NCI-H226 (cell line): ENCODE results near the gene FBXL5.
"Not testable (repeated sequence)": the region's sequence is repeated elsewhere in the genome, so short reads cannot be mapped to it uniquely, and the experiment has no call there.

Source experiments
- DNase-seq: peaks from one replicate; pipeline ENCODE4 v3.0.0-alpha.2; 2015

Gene FBXL5

DNA sequence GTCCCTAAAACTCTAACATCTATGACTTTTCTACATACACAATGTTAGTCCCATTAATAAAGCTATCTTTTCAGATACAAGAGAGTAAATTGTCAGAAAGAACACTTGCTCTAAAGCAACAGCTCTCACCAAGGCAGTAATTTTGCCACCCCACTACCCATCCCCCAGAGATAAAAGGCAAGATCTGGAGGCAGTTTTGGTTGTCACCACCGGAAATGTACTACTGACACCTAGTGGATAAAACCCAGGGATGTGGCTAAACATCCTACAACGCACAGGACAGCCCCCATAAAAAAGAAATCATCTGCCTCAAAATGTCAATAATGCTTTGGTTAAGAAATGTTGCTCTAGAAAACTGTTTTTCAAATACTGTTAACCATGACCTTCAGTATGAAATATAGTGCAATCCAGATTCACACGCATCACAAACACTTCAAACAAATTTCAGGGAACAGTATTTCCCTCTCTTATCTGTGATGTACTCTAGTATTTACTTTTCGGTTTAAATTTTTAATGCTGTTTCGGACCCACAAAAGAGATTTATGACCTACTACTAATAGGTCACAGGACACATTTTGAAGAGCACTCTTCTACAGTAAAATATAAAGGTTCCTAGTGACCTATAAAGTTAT is 5.1 kb downstream of the FBXL5 start:
- peak; percentile 43 for DNase-seq

DNA sequence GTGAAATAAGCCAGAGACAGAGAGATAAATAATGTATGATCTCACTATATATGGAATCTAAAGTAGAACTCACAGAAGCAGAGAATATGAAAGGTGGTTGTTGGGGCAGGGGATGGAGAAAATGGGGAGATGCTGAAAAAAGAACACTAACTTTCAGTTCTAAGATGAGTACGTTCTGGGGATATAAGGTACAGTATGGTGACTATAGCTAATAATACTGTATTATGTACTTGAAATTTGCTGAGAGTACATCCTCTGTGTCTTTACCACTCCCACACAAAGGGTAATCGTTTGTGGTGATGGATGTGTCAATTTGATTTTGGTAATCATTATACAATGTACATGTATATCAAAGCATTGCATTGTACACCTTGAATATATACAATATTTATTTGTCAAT is 6.6 kb downstream of the FBXL5 start:
- DNase-seq = no peak

DNA sequence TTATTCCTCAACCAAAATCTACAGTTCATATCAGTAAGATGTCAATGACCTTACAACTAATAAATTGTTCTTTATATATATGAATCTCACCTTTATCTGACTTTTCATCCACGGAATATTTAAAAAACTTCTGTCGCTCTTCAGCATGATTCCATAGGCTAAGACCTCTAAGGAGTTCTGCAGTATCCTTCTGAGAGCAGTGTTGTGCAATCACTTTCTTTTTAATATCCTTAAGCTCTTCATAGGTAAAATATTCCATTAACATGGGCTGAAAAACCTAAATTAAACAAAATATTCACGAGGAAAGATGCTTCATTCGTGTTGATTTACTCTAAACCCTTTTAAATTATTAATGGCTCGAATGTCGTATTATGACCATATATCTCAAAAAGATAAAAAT is 16.7 kb downstream of the FBXL5 start:
- DNase-seq = no peak

DNA sequence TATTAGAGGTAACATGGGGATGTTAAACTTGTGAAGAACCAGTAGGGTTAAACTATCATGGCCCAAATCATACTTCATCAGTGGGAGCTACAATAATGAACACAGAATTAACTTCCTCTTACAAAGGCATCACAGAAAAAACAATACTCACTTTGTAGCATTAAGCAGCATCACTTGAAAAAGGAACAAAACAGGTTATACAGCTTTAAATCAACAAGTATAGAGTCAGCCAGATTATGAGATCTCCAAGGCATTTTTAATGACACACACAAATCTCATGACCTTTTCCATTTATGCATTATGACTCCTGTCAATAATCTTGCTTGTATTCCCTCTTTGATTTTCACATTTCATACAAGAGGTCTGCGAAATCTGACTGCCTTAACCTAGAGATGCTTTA is 18.3 kb downstream of the FBXL5 start:
- no peak for DNase-seq

DNA sequence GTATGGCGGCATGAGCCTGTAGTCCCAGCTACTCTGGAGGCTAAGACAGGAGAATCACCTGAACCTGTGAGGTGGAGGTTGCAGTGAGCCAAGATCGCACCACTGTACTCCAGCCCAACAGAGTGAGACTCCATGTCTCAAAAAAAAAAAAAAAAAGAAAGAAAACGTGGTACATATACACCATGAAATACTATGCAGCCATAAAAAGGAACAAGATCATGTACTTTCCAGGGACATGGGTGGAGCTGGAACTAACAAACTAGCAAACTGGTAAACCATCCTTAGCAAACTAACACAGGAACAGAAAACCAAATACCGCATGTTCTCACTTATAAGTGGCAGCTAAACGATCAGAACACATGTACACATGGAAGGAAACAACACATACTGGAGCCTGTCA is 37.8 kb downstream of the FBXL5 start:
- DNase-seq = not testable (repeated sequence)

DNA sequence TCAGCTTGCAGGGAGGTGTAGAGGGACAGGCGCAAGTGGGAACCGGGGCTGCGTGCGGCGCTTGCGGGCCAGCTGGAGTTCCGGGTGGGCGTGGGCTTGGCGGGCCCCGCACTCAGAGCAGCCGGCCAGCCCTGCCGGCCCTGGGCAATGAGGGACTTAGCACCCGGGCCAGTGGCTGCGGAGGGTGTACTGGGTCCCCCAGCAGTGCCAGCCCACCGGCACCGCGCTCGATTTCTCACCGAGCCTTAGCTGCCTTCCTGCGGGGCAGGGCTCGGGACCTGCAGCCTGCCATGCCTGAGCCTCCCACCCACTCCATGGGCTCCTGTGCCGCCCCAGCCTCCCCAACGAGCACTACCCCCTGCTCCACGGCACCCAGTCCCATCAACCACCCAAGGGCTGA is 40.3 kb downstream of the FBXL5 start:
- DNase-seq = not testable (repeated sequence)

DNA sequence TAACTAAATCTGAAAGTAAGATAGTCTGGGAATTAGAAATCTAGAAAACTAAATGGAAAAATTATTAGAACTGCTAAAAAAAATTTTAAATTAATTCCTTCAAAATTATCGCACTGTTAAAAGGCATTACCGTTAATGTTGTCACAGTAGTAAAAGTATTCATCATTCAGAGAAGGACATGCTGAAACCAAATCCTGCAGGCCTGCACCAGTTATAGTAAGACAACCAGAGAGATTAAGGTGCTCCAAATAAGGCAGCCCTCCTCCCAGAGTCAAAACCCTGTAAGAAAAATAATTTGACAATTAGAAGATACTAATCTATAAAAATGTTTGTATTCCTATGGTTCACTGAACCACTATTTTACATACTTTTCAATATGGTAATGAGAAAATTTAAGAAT is 43.0 kb downstream of the FBXL5 start:
- no peak for DNase-seq

DNA sequence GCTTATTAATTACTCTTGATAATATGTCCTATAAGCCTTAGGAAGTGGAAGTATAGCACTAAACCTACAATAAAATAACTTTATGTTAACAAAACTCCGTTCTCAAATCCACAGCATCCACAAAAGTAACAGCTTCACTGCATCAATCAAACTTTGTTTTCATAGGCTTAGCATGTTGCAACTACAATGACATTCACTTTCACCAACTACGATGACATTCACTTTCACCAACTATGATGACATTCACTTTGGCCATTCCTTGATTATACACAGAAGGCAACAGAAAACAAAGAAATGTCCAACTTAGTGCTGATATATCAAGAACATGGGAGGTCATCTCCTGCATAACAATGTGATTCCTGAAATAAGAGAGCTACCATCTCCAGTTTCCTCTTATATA is 44.3 kb downstream of the FBXL5 start:
- no peak for DNase-seq

DNA sequence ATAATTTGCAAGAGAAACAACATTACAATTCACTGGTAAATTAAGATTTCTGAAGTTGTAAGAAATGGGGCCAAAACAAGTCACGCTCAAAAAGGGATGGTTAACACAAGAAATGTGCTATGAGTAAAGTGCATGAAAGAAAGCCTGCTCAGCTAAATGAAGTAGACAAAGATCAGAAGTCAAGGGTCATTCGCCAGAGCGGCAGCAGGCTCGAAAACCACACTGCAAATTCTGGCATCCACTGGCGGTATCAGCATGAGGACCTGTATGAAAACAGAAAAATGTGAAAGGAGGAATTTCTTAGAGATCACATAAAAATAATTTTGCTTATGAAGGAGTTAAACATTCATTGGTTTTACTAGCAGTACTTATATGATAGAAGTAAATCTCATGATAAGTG is 49.6 kb downstream of the FBXL5 start:
- no peak for DNase-seq

DNA sequence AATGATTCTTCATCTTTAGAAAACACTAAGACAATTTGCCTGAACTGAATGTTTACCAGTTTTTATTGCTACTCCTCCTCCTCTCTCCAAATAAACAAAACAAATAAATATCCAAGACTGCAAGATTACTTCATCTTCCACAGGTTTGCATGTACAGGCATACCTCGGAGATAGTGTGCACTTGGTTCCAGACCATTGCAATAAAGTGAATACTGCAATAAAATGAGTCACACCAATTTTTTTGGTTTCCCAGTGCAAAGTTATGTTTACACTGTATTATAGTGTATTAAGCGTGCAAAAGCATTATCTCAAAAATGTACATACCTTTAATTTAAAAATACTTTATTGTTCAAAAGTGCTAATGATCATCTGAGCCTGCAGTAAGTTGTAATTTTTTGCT is 53.3 kb downstream of the FBXL5 start:
- DNase-seq = no peak

DNA sequence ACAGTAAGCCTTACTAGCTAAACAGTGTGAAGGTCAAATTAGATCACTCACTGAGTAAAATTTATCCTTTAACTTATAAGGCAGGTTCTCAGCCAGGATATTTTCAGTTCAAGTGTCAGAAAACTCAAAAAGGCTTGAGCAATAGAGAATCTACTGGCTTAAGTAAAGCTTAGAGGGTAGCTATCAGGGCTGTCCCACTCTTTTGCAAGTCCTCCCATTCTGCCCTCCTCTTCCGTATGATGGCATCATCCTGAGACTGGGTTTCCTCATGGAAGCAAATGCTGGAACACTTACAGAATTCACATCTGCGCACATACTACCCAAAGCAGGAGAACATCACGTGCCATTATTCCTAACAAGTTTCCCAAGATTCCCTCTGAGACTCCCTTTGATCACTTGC is 55.0 kb downstream of the FBXL5 start:
- DNase-seq = no peak

DNA sequence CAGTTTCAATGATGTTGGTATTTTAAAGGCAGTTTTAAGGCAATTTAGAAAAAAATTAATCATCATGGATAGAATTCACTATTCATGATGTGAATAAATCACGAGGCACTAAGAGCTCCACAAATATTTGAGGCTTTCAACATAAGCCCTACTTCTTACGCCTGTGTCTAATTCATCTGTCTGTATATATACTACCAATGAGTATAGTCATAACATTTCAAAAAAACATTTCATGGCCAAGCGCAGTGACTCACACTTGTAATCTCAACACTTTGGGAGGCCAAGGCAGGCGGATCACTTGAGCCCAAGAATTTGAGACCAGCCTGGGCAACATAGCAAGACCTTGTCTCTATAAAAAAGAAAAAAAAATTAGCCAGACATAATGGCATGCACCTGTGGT is 56.5 kb downstream of the FBXL5 start:
- DNase-seq = peak; percentile 16

DNA sequence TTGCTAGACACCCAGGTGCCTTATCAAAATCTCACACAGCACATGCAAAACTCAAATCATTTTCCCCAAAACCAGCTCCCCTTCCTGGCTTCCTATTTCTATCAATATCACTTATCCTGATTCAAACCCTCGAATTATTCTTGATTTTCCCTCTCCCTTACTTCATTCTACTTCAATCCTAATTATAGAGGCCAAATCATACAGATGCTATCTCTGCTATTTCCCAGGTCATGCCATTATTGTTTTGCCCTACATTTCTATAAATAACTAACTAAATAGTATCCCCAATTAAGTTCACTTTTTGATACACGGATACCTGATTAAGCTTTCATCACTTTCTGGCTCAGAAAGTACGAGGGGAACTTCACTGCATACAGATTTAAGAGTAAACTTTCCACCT is 62.4 kb downstream of the FBXL5 start:
- no peak for DNase-seq

DNA sequence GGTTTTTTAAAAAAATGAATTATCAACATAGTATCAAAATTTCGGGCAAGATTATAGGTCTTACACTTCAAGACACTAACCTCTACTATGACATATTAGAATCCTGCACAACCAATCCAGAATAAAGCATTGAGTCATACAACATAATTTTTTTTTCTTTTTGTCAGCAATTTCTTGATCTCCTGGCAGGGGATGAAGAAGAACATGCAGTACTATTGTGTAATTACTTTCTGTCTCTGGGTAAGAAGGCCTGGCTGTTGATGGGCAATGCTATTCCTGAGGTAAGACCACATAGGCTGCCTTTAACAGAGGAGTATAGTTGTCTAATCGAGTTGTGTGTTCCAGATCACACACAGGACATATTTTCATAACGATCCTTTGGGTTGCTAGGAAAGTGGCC is 67.5 kb downstream of the FBXL5 start:
- no peak for DNase-seq

DNA sequence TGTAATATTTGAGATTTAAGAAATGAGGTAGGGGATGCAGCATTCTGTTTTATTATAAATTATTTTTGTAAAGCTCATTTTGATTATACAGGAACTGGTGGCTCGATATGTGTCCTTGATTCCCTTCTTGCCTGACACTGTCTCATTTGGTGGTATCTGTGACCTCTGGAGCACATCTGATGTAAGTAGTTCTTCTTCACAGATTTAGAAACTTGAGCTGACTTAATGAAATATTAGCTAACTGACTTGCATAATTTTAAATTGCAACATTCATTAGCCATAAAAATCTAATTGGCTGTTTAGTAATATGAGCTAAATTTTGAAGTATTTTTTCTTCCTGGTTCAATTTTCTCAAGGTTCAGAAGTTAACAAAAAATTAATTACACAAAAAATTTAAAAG is 69.1 kb downstream of the FBXL5 start:
- DNase-seq = no peak

DNA sequence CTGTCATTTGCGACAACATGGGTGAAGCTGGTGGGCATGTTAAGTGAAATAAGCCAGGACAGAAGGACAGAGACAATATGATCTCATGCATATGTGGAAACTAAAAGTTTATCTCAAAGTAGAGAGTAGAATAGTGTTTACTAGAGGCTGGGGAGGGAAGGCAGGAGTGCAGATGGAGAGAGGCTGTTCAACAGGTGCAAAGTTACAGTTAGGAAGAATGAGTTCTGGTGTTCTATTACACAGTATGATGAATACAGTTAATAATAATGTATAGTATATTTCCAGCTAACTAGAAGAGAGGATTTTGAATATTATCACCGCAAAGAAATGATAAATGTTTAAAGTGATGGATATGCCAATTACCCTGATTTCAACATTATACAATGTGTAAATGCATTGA is 69.8 kb downstream of the FBXL5 start:
- no peak for DNase-seq

DNA sequence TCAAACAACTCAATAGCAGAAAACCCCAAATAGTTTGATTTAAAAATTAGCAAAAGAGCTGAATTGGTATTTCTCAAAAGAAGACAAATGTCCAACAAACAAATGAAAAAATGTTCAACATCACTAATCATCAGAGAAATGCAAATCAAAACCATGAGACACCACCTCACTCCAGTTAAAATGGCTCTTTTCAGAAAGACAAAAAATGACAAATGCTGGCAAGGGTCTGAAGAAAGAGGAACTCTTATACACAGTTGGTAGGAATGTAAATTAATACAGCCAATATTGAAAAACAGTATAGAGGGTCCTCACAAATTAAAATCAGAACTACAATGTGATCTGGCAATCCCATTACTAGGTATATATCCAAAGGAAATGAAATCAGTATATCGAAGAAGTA is 70.4 kb downstream of the FBXL5 start:
- no peak for DNase-seq

DNA sequence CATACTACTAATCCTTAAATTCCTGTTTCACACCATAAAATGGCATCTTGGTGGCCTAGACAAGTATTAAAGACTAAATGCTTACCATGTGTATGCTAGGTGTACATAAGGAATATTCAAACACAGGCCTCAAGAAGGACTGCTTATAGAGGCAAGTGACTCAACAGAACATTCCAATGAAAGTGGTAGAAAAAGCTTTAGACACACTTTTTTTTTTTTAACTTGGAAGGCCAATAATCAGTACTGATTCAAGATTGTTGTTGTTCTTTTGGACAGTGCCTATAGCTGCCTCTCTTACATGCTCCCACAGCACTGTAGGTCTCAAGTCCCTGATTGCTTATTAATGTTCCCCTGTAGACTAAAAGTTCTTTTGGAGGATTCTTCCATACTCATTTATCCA is 77.6 kb downstream of the FBXL5 start:
- DNase-seq = no peak

DNA sequence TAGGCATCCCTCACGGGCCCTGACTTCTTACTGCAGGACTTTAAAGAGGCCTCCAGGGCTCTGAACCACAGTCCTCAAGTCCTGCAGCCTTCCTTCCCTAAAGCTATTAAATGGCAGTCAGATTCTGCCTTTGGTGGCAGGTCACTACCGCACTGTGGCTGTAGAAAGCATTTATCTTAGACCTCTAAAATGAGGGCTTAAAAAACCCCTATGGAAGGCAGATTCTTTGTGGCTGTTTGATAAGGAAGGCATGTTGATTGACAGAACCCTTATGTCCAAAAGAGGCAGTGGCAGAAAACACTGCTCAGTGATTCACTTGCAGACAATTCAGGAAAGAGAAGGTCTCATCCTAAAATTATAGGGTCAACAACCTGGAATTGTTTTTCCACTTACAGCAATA is 79.2 kb downstream of the FBXL5 start:
- DNase-seq = peak; percentile 43

DNA sequence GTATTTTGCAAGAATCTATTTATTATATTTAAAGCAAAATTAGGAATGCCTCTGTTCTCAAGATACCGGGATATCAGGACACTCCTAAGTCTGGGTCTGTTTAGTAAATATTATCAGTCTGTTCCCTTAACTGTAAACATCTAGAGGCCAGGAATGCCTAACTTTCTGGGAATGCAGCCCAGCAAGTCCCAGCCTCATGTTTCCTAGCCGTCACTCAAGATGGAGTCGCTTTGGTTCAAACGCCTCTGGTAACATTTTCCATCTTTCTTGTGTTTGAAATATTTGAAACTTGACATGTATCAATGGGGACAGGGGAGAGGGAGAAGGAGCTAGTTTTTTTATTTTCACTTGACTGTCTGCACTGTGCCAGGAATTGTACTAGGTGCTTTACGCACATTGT is 85.4 kb downstream of the FBXL5 start:
- no peak for DNase-seq

DNA sequence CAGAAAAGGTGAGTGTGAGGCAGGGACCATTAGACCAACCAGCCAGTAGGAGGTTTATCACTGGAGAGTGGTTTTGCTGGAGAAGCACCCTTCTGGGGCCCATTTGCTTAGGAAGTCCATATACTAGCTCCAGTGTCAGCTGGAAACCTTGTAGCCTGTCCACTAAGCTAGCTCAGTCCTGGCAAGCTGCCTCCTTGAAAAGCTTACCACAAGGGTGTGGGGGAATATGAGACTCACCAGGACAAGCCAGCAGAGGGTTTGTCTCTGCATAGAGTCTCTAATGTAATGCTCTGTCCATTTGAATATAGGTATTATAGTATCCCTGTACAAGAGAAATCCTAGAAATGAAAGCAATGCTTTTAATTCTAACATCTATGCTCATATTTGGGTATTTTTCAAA is 86.3 kb downstream of the FBXL5 start:
- DNase-seq = no peak

DNA sequence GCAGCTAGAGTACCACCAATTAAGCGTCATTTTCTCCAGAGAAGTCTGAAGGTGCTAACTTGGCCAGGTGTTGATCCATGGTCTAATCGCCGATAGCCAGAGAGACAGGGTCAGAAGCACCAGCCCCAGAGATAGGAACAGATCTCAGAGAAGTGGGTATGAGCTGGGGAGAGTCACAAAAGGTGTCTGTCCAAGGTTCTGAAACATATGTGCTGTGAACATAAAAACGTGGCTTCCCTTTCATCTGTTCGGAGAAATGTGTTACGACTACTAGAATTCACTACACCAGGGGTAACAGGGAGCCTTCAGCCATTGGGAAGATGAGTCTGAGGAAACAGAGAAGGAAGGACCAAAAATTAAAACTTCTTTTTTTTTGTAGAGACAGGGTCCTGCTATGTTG is 91.3 kb downstream of the FBXL5 start:
- no peak for DNase-seq

DNA sequence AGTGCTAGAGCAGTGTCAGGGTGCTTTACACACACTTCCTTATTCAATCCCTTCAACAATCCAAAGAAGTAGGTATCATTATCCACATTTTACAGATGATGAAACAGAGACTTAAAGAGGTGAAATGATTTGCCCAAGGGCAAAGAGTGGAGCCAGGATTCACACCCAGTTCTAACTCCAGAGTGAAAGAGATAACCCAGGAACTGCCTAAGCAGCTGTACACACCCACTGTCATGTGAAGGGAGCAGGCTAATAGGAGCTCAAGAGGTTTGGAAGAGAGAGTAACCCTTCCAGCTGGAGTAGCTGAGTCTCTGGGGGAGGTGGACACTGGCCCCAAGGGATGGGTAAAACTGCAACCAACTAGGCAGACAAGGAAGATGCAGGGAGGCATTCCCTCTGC is 92.5 kb downstream of the FBXL5 start:
- DNase-seq = peak; percentile 28

DNA sequence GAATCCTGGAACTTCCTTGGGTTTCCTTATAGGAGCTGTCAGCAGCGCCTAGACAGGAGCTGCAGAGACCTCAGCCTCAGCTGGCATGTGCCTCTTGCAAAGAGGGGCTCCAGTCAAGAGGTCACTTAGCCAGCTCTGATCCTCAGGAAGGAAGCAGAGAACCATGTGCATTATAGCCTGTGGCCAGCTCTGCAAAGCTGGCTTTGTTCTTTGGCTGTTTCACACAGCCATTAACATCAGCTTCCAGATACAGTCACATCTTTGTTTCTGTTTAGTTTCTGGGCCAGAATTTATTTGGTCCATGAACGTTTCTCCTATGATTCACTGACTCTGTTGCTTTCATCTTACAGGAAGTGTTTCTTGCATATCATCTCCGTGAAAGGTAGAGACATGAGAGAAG is 93.0 kb downstream of the FBXL5 start:
- no peak for DNase-seq

DNA sequence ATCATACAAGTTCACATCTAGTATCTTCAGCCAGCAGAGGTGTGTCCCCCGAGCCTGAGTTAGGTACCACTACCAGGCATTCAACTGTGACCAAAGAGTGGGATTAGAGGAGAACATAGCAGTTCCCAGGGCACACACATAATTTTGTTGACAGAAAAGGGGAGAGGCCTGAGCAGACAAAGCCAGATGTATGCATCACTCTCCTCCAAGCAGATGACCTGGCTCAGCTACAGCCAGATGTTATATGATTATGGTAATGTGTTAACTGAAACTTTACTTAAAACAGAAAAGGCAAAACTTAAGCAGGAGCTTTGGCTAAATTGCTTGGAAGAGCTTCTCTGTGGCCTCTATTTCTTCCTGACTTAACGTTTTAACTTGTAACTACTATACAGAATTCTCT is 96.6 kb downstream of the FBXL5 start:
- no peak for DNase-seq
